Renal pelvis (tissue), 4 donors: ENCODE measurements around the gene SNRPA1. TPM values are rescaled to one million over a fixed set of nuclear protein-coding genes. Genes with fewer than 3 reads are reported as not detected.

ENCODE experiments used
- DNase-seq: peaks from one replicate; pipeline ENCODE4 v3.0.0-alpha.2; 2013
- polyA plus RNA-seq, 3 donors: library from polyadenylated mRNA; unstranded; fragments of 120-200 nt; gene quantifications; one replicate each; pipeline ENCODE4 v1.2.1, GENCODE V29; 2013; ENCODE audit not compliant: insufficient read length in 3 of 3

Gene SNRPA1
- polyA plus RNA-seq, 3 donors, result 61.9 to 81.2 (median 64.9) TPM

DNA sequence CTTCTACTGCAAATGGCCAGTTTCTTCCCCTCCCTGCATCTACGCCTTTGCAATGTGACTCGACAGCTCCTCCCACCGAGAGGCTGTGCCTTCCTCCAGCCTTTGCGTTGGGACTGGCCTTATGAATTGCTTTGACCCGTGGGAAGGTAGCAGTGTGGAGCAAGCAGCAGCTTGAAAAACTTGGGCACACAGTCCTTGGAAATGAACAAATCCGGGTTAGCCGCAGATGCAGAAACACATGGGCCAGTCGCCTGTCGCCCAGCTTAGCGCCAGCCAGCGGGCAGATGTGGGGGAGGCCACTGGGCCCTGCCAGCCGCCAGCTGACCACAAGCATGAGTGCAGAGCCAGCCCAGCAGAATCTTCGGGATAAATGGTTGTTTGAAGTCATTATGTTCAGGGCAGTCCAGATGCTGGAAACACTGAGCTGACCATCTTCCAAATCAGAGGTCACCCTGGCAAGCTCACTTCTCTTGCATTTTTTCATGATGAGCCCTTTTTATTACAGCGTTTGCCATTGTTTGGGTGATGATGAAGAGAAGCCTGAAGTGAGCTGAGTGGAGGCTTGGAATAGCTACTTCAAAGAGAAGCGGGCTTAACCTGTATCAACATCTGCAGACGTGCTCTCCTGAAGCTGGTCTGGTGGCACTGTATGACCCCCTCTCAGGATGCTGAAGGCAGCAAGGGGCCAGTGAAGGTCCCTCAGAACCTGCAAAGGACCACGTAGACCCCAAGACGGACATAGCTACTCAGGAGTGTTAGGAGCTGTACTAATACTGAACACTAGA lies 27.5 kb downstream of the SNRPA1 start:
- DNase-seq, result no peak

DNA sequence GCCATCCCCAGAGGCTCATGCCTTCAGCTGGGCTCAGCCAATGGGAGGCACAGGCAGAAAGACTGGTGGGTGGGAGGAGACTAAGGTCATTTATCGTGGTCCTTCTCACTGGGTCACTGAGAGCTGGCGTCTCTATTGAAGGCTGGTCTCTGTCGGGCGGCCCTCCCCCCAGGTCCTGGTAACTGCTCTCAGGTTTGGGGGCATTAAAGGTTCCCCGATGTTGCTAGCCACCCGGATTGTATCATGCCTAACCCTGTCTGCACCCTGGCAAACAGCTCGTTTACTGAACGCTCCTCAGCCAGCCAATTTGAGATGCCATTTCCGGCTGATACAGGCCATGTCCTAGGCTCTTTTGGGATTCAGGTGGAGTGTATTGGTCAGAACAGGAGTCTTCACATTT lies 28.3 kb downstream of the SNRPA1 start:
- no peak for DNase-seq

DNA sequence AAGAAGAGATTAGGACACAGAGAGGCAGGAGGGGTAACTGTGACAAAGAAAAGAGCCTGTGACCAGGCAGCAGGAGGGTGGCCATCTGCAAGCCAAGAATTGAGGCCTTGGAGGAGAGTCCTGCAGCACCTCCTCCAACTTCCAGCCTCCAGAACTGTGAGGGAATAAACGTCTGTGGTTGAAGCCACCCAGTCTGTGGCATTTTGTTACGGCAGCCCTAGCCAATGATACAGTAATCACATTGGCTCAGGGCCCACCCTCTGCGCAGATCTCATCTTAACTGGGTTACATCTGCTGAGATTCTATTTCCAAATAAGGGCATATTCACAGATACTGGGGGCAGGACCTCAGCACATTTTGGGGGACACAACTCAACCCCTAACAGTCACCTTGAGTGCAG lies 29.0 kb downstream of the SNRPA1 start:
- no peak for DNase-seq

DNA sequence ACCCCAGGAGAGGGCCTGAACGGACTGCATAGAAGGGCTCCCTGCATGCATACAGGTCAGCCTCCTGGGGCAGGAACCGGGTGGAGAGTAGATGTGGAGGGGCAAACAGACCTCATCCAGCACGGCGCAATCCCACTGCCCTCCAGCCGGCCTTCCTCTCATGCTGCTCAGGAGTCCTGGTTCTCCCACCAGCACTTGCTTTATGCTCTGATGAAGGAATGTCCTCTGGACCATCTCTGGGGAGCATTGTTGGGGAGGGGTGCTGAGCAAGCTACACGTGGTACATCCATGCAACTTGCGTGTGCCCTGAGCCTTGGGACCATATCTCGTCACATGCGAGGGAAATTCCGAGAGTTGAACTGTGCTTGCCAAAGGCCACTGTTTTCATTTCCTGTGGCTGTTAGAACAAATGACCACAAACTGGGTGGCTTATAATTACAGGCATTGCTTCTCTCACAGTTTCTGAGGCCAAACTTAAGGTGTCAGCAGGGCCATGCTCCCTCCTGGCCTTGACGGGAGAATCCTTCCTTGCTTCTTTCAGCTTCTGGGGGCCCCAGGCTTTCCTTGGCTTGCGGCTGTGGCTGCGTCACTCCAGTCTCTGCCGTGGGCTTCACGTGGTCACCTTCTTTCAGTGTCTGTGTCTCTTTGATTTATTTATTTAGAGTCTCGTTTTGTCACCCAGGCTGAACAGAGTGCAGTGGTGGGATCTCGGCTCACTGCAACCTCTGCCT lies 30.0 kb downstream of the SNRPA1 start:
- DNase-seq, result no peak

DNA sequence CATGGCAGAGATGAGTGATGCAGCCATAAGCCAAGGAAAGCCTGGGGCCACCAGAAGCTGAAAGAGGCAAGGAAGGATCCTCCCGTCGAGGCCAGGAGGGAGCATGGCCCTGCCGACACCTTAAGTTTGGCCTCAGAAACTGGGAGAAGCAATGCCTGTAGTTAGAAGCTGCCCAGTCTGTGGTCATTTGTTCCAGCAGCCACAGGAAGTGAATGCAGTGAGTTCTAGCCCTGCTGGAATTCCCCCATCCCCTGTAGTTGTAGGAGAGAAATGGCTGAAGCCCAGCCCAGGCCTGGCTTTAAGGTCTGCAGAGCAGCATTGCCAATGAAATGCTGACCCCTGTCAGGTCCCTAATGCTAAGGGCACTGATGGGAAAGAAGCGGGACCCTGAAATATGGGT lies 31.0 kb downstream of the SNRPA1 start:
- no peak for DNase-seq

DNA sequence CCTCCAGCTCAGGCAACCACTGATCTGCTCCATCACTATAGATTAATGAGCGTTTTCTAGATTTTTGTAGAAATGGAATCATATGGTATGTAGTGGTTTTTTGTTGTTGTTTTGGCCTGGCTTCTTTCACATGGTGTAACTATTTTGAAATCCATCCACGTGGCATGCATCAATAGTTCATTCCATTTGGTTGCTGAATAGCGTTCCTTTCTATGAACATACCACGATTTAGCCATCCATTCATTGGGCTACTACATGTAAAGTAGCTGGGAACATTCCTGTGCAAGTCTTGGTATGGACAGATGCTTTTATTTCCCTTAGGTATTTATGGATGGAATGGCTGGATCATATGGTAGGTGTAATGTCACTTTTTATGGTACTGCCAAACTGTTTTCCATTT lies 32.5 kb downstream of the SNRPA1 start:
- no peak for DNase-seq

DNA sequence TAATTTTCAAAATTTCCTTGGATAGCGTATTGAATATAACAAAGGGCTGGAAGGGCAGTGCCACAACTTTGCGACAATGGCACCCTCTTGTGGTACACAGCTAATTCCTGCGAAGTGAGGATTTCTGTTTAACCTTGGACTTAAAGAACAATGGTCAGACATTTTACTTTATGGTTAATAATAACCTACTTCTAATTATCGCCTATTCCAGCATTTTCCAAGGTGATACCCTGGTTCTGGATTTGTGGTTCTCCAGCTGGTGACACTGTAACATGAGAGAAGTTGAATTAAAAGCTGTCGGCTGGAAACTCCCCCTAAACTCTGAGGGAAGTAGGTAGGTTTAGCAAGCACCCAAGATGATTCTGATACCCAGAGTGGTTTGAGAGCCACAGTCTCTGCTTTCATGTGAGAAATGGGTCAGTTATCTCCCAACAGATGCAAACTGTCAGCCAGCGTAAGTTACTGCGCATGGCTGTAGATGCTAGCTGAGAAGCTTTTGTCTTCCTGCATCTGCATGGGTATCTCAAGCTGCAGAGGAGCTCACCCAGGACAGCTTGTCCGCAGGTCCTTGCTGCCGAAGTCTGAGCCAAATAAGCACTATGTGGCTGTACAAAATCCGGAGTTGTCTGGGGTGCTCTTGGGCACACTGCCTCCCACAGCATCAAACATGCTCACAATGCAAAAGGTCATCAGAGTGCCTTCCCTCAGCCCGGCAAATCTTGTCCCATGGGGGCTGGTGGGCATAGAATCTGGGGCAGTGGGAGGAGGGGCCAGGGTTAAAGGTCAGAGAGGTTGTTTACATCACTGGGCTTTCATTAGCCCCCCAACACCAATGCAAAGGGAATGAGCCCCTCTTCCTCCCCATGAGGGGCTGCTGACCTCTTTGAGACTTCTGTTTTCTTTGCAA lies 36.6 kb downstream of the SNRPA1 start:
- peak; percentile 74 for DNase-seq

DNA sequence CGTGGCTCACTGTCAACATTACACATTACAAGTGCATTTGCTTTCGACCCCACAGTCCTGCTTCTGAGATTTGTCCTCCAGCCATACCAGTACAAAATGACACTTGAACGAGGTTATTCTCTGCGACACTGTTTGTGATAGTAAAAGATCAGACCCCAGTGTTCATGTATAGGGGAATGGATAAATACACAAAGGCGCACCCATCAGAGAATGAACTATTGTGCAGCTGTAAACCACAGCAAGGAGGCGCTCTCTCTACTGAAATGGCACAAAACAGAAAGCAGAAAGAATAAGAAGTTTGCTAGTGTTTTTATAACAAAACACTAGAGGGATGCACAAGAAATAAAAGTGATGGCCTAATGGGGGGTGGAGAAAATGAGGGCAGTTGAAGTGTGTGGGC lies 38.3 kb downstream of the SNRPA1 start:
- DNase-seq, result no peak

DNA sequence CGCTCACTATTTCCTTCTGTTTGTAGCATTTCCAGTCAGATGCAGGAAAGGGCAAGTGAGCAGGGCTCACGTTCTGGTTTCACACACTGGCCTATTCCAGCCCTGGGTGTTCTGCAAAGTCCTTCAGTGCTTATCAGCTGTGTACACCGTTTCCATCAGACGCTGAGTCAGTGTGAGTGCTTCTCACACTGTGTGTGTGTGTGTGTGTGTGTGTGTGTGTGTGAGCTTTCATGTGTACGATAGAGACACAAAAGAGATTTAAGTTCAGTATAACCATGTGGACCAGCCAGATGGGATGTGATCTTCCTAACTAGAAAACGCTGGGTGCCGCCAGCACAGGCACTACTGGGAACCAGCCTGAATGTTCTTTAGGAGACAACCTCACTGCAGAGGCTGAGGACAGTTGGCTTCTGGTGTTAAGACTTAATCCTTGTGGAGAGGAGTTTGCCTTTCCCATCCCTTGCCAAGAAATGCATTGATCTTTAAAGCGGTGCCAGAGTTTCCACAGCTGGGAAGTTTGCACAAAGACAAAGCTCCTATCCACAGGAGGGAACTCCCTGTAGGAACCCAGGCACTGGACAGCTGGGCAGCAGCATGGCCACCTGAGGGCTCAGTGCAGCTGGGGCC lies 39.3 kb downstream of the SNRPA1 start:
- no peak for DNase-seq

DNA sequence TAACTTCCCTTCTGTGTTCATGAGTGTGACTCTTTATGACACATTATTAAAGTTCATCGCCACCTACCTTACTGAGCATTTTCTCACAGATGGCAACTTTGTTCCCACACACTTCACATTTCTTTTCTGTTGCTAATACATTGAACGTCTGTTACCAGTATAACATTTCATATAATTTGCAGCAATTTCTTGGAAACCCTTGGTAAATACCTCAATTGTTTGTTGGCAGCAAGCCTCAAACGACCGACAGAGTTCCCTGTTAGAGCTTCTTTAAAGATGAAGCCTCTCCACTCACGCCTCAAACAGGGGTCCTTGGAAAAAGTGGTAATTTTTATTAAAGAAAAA lies 40.0 kb downstream of the SNRPA1 start:
- DNase-seq, result no peak

DNA sequence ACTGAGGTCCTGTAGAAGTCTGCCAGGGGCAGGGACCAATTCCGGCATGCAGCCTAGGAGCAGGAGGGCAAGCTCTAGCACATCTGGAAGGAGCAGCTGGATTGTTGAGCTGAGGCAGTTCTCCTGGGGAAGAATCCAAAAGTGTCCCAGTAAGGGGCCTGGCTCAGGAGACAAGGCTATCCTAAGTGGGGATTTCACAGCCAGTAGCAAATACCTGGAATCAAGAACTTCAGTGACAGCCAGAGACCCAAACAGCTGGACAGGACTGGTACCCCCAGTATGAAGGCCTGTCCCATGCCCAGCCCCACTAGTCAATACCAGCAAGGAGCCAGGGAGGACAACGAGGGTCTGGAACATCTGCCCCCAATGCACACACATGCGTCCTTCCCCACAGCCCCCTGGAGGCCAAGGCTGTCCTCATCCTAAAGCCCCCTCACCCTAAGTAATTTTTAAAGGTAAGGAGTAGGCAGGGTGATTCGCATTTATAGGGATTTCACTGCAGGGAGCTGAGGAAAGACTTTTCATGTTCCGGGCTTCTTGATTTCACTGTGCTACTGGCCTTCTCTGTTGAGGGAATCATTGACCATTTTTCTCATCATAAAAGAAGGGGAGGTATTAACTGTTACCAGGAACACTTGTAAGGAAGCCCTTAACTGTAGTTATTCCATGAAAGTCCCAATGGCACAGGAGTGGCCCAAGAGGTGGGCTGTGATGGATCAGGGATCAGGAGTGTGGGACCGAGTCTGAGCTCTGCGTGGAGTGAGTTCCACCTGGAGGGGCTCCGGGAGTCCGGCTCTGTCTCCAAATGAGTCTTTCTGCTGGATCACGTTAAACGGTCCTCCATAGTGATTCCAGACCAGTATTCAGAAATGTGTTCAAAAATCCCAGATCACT lies 40.6 kb downstream of the SNRPA1 start:
- no peak for DNase-seq

DNA sequence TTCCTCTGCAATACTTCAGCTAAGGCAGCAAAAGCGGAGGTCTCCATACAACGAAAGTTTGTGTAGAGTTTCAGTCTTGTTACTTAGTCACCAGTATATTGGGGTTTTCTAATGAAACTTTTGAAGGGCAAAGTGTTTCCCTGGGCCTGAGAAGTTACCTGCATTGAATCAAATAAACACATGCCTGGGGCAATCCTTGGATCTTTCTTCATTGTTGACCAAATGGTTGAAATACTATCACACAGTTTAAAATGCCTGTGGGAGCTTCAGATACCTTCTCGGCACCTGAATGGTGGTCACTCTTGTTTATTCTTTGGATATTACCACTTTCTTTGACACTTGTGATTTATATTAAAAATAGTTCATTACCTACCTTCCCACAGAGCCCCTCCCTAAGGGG lies 42.2 kb downstream of the SNRPA1 start:
- DNase-seq, result no peak

DNA sequence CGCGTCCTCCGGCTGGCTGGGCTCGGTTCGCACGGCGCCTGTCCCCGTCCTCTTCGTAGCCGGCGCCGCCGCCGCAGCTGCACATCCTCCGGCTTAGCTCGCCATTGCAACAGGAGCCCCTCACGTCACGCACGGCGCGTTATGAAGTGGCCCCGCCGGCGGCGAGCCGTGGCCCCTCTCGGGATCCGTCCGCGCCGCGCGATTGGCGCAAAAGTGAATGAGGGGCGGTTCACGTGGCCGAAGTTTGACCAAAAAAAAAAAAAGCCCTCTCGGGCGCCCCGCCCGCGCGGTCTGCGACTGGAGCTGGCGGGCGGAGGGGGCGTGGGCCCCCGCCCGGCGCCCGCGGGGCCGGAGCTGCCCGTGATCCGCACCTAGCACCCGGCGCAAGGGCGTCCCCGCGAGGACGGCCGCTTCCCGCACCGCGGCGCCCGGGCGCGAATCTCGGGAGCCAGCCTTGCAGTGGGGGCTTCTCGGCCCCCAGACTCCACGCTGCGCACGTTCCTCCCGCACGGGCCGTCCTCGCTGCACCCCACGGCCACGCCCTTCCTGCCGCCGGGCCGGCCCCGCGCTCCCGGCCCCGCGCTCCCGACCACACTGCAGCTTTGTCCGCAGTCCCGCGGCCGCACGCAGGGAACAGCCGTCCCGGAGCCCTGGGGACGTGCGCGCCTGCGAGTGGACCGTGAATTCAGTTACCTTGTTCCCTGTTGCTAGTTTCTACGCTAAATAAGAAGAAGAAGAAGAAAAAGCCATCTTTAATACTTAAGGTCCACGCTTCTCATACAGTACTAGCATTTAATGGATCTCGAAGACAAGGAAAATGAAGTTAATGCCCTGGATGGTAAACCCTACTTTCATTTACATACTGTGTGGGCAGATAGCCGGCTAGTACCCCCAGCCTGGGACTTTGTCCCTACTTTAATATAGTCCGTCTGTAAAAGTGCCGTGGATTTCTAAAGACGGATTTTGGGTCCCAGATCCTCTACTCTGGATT lies 42.9 kb downstream of the SNRPA1 start, which contains the start of gene CHSY1:
Gene CHSY1, minus strand, starts transcription at position 219 of the 991 bp plus-strand sequence. CDS start 592 bp downstream, outside the sequence.
- peak; percentile 93 for DNase-seq

DNA sequence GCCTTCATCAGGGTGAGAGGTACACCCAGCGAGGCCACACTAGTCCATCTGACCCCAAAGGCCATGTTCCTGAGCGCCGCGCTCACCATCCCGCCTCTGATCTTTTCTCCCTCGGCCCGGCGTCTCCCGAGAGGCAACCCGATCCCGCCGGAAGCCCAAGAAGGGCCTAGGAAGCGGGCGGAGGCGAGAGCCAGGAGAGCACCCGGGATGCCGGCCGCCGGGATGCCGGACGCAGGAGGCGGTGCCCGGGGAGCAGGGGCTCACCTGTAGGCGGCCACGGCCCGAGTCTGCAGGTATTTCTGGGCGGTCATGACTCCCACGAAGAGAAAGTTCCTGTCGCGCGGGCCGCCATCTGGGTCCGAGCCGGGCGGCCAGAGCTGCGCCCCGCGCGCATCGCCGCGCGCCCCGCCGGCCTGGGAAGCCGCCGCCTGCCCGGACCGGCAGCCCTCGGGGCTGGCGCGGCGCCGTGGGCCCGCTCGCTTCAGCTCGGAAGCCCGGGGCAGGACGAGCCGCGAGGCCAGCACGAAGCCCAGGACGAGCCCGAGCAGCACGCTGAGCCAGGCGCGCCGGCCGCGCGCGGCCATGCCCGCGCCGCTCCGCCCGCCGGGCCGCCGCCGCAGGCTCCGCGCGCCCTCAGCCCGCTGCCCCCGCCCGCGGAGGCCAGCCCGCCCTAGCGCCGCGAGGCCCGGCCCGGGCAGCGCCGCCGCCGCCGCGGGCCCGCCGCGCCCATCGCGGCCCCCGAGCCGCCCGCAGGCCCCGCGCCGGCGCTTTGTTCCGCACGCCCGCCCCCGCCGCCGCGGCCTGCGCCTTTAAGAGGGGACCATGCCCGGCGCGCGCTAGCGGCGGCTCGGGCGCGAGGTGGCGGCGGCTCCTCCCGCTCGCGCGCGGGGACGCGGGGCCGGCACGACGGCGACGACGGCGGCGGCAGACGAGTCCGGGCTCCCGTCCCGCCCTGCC lies 43.9 kb downstream of the SNRPA1 start:
- peak; percentile 48 for DNase-seq

DNA sequence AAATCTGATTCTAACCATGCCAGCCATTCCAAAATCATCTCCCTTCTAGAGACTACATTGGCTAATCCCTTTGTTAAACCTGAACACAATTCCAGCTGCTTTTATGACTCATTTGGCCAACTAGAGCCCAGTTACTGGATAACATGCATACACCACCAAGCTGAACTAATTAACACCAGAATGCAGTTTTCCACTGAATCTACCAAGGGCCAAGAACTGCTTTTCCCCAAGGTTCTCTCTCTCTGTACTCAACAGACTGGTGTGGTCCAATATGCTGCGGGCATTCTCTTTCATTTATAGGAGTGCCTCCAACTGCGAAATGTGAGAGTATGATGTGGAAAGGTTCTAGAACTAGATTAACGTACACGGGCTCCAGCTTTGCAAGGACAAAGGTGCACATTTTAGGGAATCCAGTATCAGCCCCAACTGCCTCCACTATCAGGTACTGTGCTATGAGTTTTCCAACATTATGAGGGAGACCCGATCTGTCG lies 44.7 kb downstream of the SNRPA1 start:
- no peak for DNase-seq

DNA sequence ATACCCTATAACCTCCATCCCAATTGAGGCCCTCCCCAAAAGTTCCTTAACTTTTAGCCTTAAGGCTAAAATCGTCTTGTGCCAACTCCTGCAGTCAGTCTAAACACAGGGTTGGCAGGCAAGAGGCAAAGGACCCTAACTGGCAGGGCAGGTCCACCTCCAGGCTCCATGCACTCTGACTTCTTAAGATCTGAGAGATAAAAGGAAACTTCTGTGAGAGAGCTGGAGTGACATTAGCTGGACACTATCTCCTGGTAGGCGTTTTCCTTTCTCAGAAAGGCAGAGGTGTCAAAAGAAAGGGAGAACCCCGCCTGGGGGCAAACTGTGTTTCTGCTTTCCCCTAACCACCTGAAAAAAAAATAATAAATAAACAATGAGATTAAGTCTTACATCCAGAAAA lies 46.8 kb downstream of the SNRPA1 start:
- no peak for DNase-seq

DNA sequence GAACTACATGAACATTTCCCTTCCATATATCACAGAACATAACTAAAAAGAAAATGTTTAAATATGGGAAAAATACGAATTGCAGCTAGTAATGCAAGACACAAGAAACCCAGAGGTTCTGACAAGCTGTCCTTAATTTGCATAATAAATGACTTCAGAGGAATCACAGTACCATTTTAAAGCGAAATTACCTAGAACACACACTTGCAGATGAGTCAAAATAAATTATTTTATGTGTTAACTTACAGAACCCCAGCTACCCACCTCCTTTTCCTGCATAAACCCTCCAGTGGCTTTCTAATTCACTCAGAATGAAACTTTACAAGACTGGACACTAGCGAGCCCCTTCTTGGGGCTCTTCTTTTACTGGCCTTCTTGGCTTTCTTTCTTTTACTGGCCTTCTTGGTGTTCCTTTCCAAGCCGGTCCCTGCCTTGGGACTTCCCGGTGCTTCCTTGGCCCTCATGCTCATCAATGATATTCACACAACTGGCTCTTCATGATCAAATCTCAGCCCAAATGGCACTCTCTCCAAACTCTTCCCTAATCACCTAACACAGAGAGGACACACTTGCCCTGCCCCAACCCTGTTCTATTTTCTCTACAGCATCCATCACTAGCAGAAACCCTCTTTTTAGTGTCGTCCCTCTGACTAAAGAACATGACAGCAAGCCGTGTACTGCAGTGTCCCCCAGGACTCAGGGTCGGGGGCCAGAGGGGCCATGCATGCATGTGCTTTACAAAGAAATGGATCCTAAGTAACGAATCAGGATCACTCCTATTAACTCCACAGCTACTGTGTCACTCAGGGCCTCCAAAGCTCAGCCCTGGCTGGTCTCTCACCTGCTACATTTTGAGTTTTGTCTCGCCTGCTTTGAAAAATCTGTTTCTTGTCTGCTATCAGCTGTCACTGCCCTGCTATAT lies 48.0 kb downstream of the SNRPA1 start:
- DNase-seq, result no peak
